KBM-7 (cell line): ENCODE data around the gene RPL7L1.

Source experiments
- DNase-seq: peaks from one replicate; pipeline ENCODE4 v3.0.0-alpha.2; 2015
- in situ Hi-C: fragments of 300-500 bp; cut with MboI; formaldehyde crosslinking; loops from 2 replicates; pipeline ENCODE4 v1.14.3; 2020; ENCODE audit warnings: low sequenced_read_pairs, low pct_unique_long_range_greater_than_20kb, mixed read lengths

The RPL7L1 gene

DNA sequence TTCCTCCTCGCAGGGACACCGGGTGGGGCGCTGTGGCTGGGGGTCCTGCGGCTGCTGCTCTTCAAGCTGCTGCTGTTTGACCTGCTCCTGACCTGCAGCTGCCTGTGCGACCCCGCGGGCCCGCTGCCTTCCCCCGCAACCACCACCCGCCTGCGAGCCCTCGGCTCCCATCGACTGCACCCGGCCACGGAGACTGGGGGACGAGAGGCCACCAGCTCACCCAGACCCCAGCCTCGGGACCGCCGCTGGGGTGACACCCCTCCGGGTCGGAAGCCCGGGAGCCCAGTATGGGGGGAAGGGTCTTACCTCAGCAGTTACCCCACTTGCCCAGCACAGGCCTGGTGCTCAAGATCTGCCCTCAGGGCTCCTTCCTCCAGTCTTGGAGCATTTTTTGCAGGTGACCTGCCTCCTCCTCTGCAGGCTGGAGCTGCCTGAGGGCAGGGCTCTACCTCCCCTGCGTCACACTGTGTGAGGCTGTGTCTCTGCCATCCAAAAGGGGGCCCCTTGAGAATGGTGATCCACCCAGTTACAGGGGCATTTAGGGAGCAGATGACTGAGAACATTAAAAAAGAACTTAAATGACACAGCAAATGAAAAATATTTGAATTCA is 45.9 kb downstream of the RPL7L1 start:
- DNase-seq: no peak
- in situ Hi-C loops: no loop called here

DNA sequence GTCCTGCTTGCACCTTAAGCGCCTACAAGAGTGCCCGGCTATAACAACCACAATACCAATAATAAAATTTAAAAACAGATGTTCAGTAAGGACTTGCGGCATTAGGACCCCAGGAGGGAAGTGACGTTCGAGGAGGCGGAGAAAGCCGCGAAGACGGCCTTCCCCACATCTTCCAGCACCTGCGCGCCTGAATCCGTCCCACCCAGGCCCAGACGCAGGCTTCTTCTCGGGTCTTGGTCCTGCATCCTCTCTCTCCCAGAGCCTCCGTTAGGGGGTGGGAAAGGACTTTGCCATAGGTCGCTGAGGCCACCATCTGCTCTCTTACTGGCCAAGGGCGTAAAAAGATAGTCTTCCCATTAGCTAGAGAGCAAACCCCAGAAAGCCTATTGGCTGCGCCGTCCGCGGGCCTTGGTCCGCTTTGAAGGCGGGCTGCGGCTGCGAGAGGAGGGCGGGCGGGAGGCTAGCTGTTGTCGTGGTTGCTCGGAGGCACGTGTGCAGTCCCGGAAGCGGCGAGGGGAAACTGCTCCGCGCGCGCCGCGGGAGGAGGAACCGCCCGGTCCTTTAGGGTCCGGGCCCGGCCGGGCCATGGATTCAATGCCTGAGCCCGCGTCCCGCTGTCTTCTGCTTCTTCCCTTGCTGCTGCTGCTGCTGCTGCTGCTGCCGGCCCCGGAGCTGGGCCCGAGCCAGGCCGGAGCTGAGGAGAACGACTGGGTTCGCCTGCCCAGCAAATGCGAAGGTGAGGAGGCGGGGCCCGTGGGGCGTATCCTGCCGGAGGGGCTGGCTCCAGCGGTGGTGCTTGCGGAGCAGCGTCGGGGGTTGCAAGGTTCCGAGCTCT is 49.8 kb downstream of the RPL7L1 start, which contains the start of gene CNPY3:
TSS of gene CNPY3 (plus strand) at position 495 of the 835 bp plus-strand sequence. CDS start at position 586, 91 bp downstream.
- in situ Hi-C loops: no loop called here
- peak; percentile 99 for DNase-seq

DNA sequence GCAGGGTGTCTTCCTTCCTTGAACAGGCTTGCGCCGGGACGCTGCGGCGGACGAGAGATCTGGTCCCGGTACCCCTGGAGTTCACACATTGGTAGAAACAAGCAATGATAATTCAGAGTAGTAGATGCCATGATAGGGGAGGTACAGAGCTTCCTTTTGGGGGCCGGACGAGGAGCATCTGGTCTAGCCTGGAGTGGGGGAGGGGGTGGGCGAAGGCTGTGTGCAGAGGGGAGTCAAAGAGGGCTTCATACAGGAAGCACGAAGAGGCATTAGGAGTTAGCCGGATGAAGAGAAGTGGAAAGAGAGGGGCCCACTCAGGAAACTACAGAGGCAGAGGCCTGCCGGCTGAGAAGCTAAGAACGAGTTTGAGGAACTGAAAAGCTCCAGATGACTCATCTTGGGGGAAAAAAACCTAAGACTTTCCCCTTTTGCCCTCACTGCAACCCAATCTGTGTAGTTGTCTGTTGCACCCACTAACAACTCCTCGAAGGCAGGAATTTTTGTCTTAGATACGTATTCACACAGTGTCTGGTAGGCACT is 50.5 kb downstream of the RPL7L1 start:
- DNase-seq: peak; percentile 94
- in situ Hi-C loops: no loop called here

DNA sequence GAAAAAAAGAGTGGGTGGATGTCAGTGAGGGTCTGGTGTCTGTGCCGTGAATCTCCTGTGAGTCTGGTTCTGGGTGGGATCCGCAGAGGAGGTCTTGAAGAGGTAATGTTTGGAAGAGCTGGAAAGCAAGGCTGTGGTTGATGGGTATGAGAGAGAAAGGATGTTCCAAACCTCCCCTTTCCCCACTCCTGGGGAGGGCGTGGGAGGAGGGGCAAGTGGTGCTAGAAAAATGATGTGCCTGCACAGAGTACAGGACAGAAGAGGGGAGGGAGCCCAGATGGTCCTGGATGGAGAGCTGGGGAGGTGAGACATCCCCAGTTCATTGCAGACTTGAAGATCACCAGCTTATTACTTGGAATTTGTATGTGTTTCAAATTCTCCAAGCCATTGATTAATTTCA is 53.0 kb downstream of the RPL7L1 start:
- in situ Hi-C loops: no loop called here
- DNase-seq: no peak

DNA sequence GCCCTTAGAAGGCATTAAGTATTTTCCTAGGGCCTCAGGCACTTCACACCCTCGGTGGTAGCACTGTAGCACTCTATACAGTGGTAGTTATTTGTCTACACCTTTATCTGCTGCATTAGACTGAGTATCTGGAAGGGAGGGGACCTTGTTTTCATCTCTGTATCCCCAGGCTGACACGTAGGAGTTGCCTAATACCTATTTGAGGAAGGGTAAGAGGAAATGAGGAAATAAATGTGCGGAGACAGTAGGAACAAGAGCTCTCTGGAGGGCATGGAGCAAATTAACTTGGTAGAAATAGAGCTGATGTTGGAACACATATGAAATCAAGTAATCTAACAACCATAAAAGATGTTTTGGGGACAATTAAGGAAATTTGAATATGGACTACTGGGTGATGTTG is 53.8 kb downstream of the RPL7L1 start:
- peak; percentile 60 for DNase-seq
- in situ Hi-C loops: no loop called here

DNA sequence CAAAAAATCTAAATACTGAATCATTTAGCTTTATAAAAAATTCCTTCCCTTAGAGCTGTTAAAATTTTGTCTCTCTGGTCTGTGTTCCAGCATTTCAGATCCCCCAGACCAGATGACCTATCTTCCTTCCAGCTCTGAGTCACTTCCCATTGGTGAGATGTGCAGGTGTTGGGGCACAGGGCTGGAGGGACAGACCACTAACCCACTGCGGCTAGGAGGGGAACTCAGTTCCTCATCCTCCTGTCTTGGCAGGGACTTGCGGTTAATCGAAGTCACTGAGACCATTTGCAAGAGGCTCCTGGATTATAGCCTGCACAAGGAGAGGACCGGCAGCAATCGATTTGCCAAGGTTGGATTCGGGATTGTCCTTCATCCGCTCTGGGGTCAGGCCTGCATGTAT is 55.9 kb downstream of the RPL7L1 start:
- in situ Hi-C loops: no loop called here
- peak; percentile 32 for DNase-seq

DNA sequence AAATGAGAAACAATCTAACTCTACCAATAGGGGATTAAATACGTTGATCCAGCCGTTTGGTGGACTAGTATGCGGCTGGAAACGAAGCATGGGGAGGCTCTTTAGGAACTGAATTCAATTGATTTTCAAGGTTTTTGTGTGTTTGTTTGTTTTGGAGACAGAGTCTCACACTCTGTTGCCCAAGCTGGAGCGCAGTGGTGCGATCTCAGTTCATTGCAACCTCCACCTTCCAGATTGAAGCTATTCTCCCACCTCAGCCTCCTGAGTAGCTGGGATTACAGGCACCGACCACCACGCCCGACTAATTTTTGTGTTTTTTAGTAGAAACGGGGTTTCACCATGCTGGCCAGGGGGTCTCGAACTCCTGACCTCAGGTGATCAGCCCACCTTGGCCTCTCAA is 57.0 kb downstream of the RPL7L1 start:
- DNase-seq: no peak

DNA sequence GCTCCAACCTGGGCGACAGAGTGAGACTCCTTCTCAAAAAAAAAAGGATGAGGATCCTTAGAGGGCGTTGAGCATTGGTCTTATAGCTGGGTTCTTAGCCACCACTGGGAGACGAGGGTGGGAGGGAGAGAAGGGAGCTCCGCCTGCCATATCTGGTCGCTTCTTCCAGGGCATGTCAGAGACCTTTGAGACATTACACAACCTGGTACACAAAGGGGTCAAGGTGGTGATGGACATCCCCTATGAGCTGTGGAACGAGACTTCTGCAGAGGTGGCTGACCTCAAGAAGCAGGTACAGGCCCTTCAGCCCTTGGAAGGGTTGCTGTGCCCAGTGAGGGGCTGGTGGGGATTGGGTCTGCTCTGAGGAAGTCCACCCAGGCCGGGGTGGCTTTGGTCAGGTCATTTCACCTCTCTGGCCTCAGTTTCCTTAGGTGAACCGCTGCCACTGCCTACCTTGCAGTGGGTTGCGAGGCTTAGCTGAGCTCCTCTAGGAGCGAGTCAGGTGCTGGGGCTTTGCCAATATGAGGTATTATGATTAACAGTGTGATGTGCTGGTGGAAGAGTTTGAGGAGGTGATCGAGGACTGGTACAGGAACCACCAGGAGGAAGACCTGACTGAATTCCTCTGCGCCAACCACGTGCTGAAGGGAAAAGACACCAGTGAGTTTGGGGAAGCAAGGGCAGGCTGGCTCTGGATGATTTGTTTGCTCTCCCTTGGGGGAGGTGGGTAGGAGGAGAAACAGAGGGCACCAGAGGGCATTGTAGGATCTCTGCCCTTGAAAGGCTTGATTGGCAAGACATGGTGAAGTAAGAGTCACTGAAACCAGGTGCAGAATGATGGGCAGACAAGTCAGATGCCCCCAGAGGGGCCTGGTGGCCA is 58.4 kb downstream of the RPL7L1 start:
- no peak for DNase-seq
- in situ Hi-C loops: no loop called here

More for the DNA sequence above, 57.0 kb downstream of the RPL7L1 start:
- in situ Hi-C loops: no loop called here

DNA sequence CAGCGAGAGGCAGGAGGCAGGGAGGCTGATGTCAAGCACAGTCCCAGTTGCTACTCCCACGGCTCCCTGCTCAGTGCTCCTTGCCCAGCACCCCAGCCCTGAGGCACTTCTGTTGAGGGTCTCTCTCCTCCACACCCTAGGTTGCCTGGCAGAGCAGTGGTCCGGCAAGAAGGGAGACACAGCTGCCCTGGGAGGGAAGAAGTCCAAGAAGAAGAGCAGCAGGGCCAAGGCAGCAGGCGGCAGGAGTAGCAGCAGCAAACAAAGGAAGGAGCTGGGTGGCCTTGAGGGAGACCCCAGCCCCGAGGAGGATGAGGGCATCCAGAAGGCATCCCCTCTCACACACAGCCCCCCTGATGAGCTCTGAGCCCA is 59.0 kb downstream of the RPL7L1 start:
- no peak for DNase-seq
- in situ Hi-C loops: no loop called here

DNA sequence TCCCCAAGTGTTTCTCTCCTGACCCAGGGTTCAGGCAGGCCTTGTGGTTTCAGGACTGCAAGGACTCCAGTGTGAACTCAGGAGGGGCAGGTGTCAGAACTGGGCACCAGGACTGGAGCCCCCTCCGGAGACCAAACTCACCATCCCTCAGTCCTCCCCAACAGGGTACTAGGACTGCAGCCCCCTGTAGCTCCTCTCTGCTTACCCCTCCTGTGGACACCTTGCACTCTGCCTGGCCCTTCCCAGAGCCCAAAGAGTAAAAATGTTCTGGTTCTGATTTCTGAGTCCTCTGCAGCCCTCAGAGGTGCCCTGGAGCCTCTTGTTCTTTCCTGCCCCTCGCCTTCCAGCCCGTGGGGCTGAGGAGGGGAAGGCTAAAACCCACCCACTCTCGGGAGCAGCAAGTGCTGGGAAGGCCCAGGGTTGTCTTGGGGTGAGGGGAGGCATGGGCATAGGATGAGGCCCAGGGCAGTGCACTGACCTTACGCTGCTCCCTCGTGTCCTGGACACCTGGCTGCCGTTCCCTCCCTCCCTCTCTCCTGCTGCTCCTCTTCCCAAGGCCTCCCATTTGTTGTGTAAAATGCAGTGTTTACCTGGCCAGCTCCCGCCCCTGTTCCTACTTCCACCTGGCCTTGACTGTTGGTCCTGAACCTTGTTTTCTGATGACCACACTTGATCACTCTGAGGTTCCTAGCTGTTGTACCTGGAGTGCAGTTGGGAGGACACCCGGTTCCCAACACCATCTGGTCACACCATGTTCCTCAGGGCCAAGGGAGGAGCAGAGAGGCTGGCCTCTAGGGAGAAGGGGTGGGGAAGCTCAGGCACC is 59.8 kb downstream of the RPL7L1 start:
- DNase-seq: no peak
- in situ Hi-C loops: no loop called here
